Activated CD4-positive, alpha-beta T cell treated with anti-CD3 and anti-CD28 coated beads, Interleukin-2, amount 10 ng/mL, durations not matched to agents 7 days and 5 days (primary cell): Measurements from ENCODE around the gene TFAP2B. TPM values are rescaled to one million over a fixed set of nuclear protein-coding genes. Genes with fewer than 3 reads are reported as not detected.

Experiments
- CTCF ChIA-PET: fragments of 350-600 bp; sonication (Branson Sonifier 250); formaldehyde crosslinking; loops from one replicate; lab custom pipeline; 2021; ENCODE audit warnings: antibody characterized with exemption; lab: Charles Lee
- POLR2A ChIA-PET: fragments of 350-600 bp; sonication (Branson Sonifier 250); formaldehyde crosslinking; loops from one replicate; lab custom pipeline; 2021; ENCODE audit warnings: antibody characterized with exemption; lab: Charles Lee
- DNase-seq: peaks from one replicate; pipeline ENCODE4 v3.0.0-alpha.2; 2020
- H3K27ac Mint-ChIP-seq: one replicate; pipeline ENCODE4 v1.8.0; 2021; ENCODE audit warnings: mild to moderate bottlenecking, moderate library complexity, mixed read lengths
- H3K27me3 Mint-ChIP-seq: one replicate; pipeline ENCODE4 v1.8.0; 2021; ENCODE audit warnings: mixed read lengths
- H3K36me3 Mint-ChIP-seq: one replicate; pipeline ENCODE4 v1.8.0; 2021; ENCODE audit warnings: low read depth, mixed read lengths
- H3K4me1 Mint-ChIP-seq: one replicate; pipeline ENCODE4 v1.8.0; 2021; ENCODE audit warnings: mixed read lengths
- H3K4me3 Mint-ChIP-seq: one replicate; pipeline ENCODE4 v1.8.0; 2021; ENCODE audit warnings: mild to moderate bottlenecking, moderate library complexity, mixed read lengths
- H3K9me3 Mint-ChIP-seq: one replicate; pipeline ENCODE4 v1.8.0; 2021; ENCODE audit warnings: mixed read lengths
- total RNA-seq, 2 experiments: library from RNA; stranded (reverse); gene quantifications; one replicate each; pipeline ENCODE4 v1.2.3, GENCODE V29; 2021

The TFAP2B gene
- total RNA-seq, 2 experiments from 2014 or later, result not detected

- CTCF ChIA-PET, result no interaction called here
- H3K27me3 Mint-ChIP-seq, result peaks cover 88% of the 10 kb centered on the region
These were observed 27.6 kb downstream of the TFAP2B start for GRCh38 chr6:50846144-50846851.

GRCh38 chr6:50846852-50847155 lies 28.1 kb downstream of the TFAP2B start:
- H3K4me3 Mint-ChIP-seq, result no peak overlapping the region
- POLR2A ChIA-PET, result no interaction called here
- no peak for DNase-seq
- H3K27me3 Mint-ChIP-seq, result peaks cover 87% of the 10 kb centered on the region
- CTCF ChIA-PET, result no interaction called here
- no peak overlapping the region for H3K27ac Mint-ChIP-seq
- no peaks in the 10 kb centered on the region for H3K36me3 Mint-ChIP-seq
- no peaks in the 10 kb centered on the region for H3K4me1 Mint-ChIP-seq
- H3K9me3 Mint-ChIP-seq, result no peaks in the 10 kb centered on the region

More at GRCh38 chr6:50846144-50846851, 27.6 kb downstream of the TFAP2B start:
- Mint-ChIP-seq H3K9me3 (no peaks in the 10 kb centered on the region), H3K4me1 (no peaks in the 10 kb centered on the region), H3K4me3 (no peak overlapping the region), H3K36me3 (no peaks in the 10 kb centered on the region), H3K27ac (no peak overlapping the region)
- no peak for DNase-seq
- POLR2A ChIA-PET, result no interaction called here

DNA sequence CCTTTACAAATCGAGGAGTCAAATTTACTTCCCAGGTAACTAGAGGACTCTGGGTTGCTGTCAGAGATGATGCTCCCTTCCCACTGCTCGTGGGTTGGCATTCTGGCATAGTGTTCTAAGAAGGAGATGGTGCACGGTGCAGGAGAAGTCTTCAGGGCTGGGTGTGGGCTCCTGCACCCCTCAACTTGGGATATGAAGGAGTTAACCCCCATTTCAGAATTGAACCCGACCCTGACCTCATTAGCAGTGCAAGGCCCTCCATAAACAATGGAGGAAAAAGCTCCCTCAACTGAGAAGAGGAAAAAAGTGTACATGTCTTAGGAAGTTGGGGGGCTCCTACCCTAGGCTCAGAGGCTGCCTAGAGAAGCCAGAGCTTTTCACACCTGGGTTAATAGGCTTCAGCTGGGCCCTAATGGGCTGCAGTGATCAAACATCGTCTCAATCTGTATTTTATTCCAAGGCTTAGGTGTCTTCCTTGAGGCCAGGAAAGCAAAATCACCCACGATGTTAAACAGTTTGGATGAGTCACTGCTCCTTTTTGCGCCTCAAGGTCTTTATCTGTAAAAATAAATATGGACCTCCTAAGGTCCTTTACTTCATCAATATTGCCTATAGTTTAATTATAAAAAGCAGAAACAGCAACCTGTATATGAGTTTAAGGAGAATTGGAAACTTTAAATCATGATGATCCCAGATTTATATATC lies 29.4 kb downstream of the TFAP2B start:
- H3K4me1 Mint-ChIP-seq, result no peaks in the 10 kb centered on the region
- no peaks in the 10 kb centered on the region for H3K9me3 Mint-ChIP-seq
- POLR2A ChIA-PET, result no interaction called here
- no peak for DNase-seq
- CTCF ChIA-PET, result no interaction called here
- peaks cover 84% of the 10 kb centered on the region for H3K27me3 Mint-ChIP-seq
- no peaks in the 10 kb centered on the region for H3K36me3 Mint-ChIP-seq
- H3K27ac Mint-ChIP-seq, result no peak overlapping the region
- H3K4me3 Mint-ChIP-seq, result no peak overlapping the region

DNA sequence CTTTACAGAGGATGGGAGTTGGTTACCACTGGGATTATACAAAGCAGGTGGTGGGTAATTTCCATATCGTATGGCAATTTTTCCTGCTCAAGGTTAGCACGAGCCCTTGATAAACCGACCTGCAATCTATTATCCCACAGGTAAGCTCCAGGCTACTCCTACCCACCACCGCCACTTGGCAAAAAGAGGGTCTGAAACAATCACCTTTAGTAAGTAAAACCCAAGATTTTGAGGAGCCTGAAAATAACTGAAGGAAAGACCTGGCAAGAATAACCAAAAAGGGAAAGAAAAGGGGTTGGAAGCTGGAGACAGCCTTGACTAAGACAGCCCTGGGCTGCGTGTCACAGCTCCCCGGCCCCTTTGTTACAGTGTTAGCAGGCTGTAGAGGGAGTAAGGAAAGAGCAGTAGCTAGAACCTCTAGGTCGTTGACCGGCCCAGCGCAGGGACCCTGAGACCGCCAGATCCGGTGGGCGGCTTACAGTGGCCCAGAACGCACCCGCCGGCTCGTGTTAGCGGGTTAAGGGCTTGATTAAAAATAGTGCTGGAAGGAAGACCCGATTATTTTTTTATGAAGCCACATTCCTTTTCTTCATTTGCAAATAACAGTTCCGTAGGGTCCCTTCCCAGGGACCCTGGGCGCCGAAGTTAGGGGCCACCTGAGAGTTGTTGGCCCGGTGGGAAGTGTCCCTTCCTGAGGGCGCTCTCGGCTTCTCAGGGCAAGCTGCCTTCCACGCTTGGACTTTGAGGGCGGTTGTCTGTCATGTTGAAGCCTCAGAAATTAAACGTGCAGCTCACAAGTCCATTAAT lies 30.5 kb downstream of the TFAP2B start:
- H3K36me3 Mint-ChIP-seq, result no peaks in the 10 kb centered on the region
- no peaks in the 10 kb centered on the region for H3K4me1 Mint-ChIP-seq
- H3K27ac Mint-ChIP-seq, result no peak overlapping the region
- H3K27me3 Mint-ChIP-seq, result peaks cover 76% of the 10 kb centered on the region
- CTCF ChIA-PET, result no interaction called here
- POLR2A ChIA-PET, result no interaction called here
- no peaks in the 10 kb centered on the region for H3K9me3 Mint-ChIP-seq
- no peak overlapping the region for H3K4me3 Mint-ChIP-seq
- no peak for DNase-seq

GRCh38 chr6:50849796-50850180 lies 31.1 kb downstream of the TFAP2B start:
- Mint-ChIP-seq H3K4me3 (no peak overlapping the region), H3K36me3 (no peaks in the 10 kb centered on the region), H3K9me3 (no peaks in the 10 kb centered on the region), H3K4me1 (no peaks in the 10 kb centered on the region), H3K27ac (no peak overlapping the region), H3K27me3 (peaks cover 70% of the 10 kb centered on the region)
- no peak for DNase-seq
- POLR2A ChIA-PET, result no interaction called here
- CTCF ChIA-PET, result no interaction called here

GRCh38 chr6:50850223-50851048 lies 31.8 kb downstream of the TFAP2B start:
- Mint-ChIP-seq H3K27ac (no peak overlapping the region), H3K27me3 (peaks cover 64% of the 10 kb centered on the region), H3K36me3 (no peaks in the 10 kb centered on the region)

DNA sequence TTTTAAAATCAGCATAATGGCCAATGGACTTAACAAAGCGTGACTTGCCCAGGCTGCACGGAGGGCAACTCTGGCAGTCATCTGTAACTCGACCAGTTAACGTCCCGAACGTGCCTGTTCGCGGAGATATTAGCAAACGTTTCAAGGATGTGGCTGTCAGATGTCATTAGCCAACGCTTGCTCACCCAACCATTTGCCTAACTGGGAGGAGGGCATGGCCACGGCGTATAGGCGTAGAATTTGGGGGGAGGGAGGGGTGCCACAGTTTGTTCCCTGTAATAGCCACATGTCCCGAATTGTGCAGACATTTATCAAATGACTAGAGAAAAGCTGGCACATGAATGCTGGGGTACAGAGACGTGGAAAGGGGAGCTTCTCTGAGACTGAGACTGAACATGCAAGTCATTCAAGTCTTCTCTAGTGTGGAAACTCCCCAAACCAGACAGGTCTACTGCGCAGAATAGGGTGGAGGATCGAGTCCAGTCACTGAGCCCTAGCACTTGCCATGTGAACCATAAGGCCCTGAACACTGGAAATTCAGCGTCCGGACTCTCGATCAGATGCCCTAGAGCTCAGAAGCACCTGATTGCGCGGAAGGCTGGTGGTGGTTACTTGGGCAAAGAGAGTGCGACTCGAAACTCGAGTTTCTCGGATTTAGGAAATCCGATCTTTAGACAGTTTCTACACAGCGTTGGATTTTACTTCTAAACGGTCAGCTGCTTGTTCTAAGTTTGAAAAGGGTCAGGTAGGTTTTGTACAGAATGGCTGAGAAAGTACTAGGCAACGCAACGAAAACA lies 32.6 kb downstream of the TFAP2B start:
- no peaks in the 10 kb centered on the region for H3K36me3 Mint-ChIP-seq
- H3K4me1 Mint-ChIP-seq, result no peaks in the 10 kb centered on the region
- no peaks in the 10 kb centered on the region for H3K9me3 Mint-ChIP-seq
- H3K27me3 Mint-ChIP-seq, result peaks cover 59% of the 10 kb centered on the region
- H3K4me3 Mint-ChIP-seq, result no peak overlapping the region
- H3K27ac Mint-ChIP-seq, result no peak overlapping the region
- DNase-seq, result no peak
- CTCF ChIA-PET, result no interaction called here
- POLR2A ChIA-PET, result no interaction called here

More at GRCh38 chr6:50850223-50851048, 31.8 kb downstream of the TFAP2B start:
- ChIA-PET CTCF (no interaction called here), POLR2A (no interaction called here)
- no peak for DNase-seq
- no peaks in the 10 kb centered on the region for H3K9me3 Mint-ChIP-seq
- no peaks in the 10 kb centered on the region for H3K4me1 Mint-ChIP-seq
- no peak overlapping the region for H3K4me3 Mint-ChIP-seq

- DNase-seq, result no peak
- no peaks in the 10 kb centered on the region for H3K9me3 Mint-ChIP-seq
- CTCF ChIA-PET, result no interaction called here
- no peaks in the 10 kb centered on the region for H3K4me1 Mint-ChIP-seq
- POLR2A ChIA-PET, result no interaction called here
- no peak overlapping the region for H3K4me3 Mint-ChIP-seq
- H3K36me3 Mint-ChIP-seq, result no peaks in the 10 kb centered on the region
- peaks cover 34% of the 10 kb centered on the region for H3K27me3 Mint-ChIP-seq
- H3K27ac Mint-ChIP-seq, result no peak overlapping the region
These were observed 35.3 kb downstream of the TFAP2B start for GRCh38 chr6:50853939-50854338.

DNA sequence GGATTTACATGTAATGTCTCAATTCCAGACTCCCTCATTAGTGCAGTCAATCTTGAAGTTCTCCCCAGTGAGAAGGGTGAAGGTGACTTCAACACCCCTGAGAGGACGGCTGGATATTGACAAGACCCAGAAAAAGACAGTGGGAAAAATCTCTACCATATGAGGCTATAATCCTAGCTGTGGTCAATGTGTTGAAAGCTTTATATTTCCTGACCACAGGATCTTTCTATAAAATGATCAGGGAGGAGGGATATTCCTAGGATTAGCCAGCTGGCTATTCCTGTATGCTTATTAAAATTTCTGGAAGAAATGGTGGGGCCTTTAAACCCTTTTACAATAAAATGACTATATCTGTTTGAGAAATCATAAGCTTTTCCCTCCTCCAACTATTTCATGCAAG lies 43.0 kb downstream of the TFAP2B start:
- Mint-ChIP-seq H3K9me3 (no peaks in the 10 kb centered on the region), H3K27me3 (no peaks in the 10 kb centered on the region), H3K4me3 (no peak overlapping the region), H3K27ac (no peak overlapping the region), H3K36me3 (no peaks in the 10 kb centered on the region), H3K4me1 (no peaks in the 10 kb centered on the region)
- ChIA-PET CTCF (no interaction called here), POLR2A (no interaction called here)
- no peak for DNase-seq

DNA sequence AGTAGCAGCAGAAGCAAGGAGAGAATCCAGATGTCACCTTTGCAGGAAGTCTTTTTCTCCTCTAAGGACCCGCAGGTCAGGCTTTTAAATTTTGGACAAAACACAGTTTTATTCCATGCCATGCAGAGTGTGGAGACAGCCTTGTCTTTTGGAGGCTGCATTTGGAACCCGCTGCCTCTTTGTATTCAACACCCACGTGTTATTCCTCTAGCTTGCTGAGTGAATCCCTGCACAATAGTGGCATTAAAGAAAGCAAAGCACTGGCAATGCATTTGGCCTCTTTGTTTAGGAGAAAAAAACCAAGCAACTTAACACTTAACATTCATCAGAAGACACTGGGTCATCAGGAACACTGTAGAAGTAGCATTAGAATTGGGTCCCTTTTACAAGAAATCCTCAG lies 43.5 kb downstream of the TFAP2B start:
- Mint-ChIP-seq H3K4me1 (no peaks in the 10 kb centered on the region), H3K9me3 (no peaks in the 10 kb centered on the region), H3K27me3 (no peaks in the 10 kb centered on the region), H3K36me3 (no peaks in the 10 kb centered on the region), H3K27ac (no peak overlapping the region), H3K4me3 (no peak overlapping the region)
- CTCF ChIA-PET, result no interaction called here
- DNase-seq, result no peak
- POLR2A ChIA-PET, result no interaction called here

DNA sequence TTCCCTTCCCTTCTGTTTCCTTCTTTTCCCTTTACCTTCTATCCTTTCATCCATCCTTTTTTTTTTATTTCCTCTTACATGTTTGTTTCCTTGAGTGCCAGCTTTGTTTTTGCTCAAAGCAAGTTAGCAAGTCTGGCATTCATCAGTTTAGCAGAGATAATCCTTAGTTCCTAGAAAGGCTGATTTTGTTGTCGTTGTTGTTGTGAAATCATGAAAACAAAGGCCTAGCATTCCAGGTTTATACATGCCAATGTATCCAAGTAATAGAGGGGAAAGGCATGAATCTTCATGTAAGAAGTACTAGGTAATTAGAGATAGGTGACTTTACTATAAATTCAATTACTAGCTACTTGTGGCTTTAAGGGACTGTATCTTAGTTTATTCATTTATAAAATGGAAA lies 45.9 kb downstream of the TFAP2B start:
- Mint-ChIP-seq H3K9me3 (no peaks in the 10 kb centered on the region), H3K36me3 (no peaks in the 10 kb centered on the region), H3K4me3 (no peak overlapping the region), H3K27ac (no peak overlapping the region), H3K27me3 (no peaks in the 10 kb centered on the region), H3K4me1 (no peaks in the 10 kb centered on the region)
- POLR2A ChIA-PET, result no interaction called here
- CTCF ChIA-PET, result interaction anchor here (0.7 kb wide), 1 partner anchor 38 kb away, joined by 3 read pairs; no protein-coding TSS in a partner anchor
- DNase-seq, result no peak

- H3K36me3 Mint-ChIP-seq, result no peaks in the 10 kb centered on the region
- no peak for DNase-seq
- H3K4me1 Mint-ChIP-seq, result no peaks in the 10 kb centered on the region
- H3K27me3 Mint-ChIP-seq, result no peaks in the 10 kb centered on the region
- no peaks in the 10 kb centered on the region for H3K9me3 Mint-ChIP-seq
- no peak overlapping the region for H3K27ac Mint-ChIP-seq
- ChIA-PET CTCF (no interaction called here), POLR2A (no interaction called here)
- no peak overlapping the region for H3K4me3 Mint-ChIP-seq
These were observed 49.8 kb downstream of the TFAP2B start for GRCh38 chr6:50868466-50868865.
